NT2/D1 (cell line): ENCODE measurements around the gene GSAP.

Experiments
- SUZ12 ChIP-seq: IDR thresholded peaks from 2 replicates; pipeline ENCODE4 v1.6.1; 2011; ENCODE audit not compliant: insufficient read length, insufficient read depth; ENCODE audit errors: extremely low read depth
- ZNF274 ChIP-seq: IDR thresholded peaks from 2 replicates; pipeline ENCODE4 v1.6.1; 2011; ENCODE audit warnings: mild to moderate bottlenecking, low read depth, low read length

GRCh38 chr7:77461842-77462241 is 45.7 kb upstream of the GSAP start:
- TF ChIP-seq ZNF274, result no peak
- TF ChIP-seq SUZ12, result no peak
